ENCODE data around the gene CDK6.
"Not testable (repeated sequence)": the region's sequence is repeated elsewhere in the genome, so short reads cannot be mapped to it uniquely, and the experiment has no call there.

The CDK6 gene

GRCh38 chr7:92836489-92836999, at the start of gene CDK6:
Gene CDK6 (minus strand): TSS chr7:92836573. CDS start chr7:92833323, 3,250 bp downstream.
- peak; percentile 60 for DNase-seq (ENCODE audit: low read depth)

DNA sequence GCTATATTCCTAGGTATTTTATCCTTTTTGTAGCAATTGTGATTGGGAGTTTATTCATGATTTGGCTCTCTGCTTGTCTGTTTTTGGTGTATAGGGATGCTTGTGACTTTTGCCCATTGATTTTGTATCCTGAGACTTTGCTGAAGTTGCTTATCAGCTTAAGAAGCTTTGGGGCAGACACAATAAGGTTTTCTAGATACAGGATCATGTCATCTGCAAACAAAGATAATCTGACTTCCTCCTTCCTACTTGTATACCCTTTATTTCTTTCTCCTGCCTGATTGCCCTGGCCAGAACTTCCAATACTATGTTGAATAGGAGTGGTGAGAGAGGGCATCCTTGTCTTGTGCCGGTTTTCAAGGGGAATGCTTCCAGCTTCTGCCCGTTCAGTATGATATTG, 49.7 kb upstream of the CDK6 start:
- not testable (repeated sequence) for DNase-seq (ENCODE audit: low read depth)

DNA sequence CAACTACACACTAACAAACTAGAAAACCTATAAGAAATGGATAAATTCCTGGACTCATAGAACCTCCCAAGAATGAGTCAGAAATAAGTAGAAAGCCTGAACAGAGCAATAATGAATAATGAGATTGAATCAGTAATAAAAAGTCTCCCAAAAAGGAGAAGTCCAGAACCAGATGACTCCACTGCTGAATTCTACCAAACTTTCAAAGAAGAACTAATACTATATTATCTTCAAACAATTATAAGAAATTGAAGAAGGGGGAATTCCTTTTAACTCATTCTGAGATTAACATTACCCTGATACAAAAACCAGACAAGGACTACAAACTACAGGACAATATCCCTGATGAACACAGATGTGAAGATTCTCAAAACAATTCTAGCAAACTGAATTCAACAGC, 47.8 kb upstream of the CDK6 start:
- DNase-seq (ENCODE audit: low read depth): no peak

GRCh38 chr7:92882760-92883159, 46.4 kb upstream of the CDK6 start:
- no peak for DNase-seq (ENCODE audit: low read depth)

DNA sequence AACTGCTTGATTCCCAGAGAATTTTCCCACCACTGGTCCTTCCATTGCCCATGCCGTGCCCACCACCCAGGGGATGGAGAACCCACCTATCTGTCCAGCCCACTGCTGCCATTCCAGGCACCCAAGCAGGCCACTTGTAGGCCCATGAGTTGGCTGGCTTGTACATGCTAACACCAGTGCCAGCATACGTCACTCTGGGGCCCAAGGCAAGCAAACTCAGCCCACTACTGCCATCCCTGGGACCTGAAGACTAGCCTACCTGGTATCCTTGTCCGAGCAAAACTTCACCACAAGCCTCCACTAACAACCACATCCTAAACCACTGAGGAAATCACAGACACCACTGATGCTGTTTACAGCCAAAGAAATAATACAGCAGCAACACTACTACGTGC, 44.7 kb upstream of the CDK6 start:
- DNase-seq (ENCODE audit: low read depth): no peak

GRCh38 chr7:92880212-92881090, 44.1 kb upstream of the CDK6 start:
- peak; percentile 9 for DNase-seq (ENCODE audit: low read depth)

DNA sequence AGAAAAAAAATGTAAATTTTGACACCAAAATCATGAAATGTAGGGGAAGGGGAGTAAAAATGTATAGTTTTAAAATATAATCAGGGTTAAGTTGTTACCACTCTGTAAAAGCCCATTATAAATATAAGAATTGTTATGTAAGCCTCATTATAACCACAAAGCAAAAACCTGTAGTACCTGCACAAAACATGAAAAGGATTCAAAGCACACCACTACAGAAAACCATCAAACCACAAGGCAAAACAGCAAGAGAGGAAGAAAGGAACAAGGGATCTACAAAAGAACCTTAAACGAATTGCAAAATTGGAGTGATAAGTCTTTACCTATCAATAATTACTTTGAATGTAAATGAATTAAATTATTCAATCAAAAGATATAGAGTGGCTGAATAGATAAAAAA, 41.0 kb upstream of the CDK6 start:
- DNase-seq (ENCODE audit: low read depth): no peak

DNA sequence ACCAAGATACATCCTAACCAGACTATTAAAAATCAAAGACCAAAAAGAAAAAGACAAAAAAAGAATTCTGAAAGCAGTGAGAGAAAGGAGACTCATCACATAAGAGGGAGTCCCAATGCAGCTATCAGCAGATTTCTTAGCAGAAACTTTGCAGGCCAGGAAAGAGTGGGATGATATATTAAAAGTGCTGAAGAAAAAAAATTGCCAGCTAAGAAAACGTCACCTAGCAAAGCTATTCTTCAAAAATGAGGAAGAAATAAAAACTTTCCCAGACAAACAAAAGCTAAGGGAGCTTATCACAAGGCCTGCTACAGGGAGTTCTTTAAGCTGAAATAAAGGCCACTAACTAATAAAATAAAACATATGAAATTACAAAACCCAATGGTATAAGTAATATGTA, 40.5 kb upstream of the CDK6 start:
- DNase-seq (ENCODE audit: low read depth): no peak

DNA sequence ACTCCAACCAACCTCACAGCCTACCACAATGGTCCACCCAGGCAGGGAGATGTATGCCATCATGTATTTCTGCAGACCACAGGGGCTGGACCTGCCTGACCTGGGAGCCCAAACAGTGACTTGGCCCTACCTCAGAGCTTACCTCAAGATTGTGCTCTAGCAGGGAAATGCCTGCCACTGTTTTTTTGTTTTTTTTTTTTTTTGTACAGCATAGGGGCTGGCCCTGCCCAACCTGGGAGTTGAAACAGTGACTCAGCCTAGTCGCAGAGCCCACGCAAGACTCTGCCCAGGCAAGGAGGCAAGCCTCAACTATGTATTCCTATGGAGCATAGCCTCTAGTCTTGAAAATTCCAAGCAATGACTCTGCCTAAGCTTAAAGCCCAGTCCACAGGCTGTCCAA, 39.3 kb upstream of the CDK6 start:
- no peak for DNase-seq (ENCODE audit: low read depth)

DNA sequence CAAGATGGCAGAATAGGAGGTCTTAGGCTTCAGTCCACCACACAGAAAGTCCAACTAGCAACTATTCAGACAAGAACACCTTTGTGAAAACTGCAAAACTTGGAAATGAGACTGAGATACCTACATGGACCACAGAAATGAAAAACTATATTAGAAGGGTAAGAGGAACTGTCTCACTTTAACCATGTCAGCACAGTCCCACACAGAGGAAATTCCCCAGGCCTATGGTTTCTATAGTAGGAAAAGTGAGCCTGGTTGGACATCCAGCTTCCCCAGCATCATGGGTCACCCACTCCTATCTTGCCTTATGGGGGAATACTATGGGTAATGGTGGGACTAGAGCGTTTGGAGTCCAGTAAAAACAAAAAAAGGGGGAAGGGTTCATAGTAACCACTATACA, 38.8 kb upstream of the CDK6 start:
- no peak for DNase-seq (ENCODE audit: low read depth)

- no peak for DNase-seq (ENCODE audit: low read depth)
Observed at GRCh38 chr7:92874567-92874966, 38.2 kb upstream of the CDK6 start.

- no peak for DNase-seq (ENCODE audit: low read depth)
Observed at GRCh38 chr7:92873776-92874175, 37.4 kb upstream of the CDK6 start.

DNA sequence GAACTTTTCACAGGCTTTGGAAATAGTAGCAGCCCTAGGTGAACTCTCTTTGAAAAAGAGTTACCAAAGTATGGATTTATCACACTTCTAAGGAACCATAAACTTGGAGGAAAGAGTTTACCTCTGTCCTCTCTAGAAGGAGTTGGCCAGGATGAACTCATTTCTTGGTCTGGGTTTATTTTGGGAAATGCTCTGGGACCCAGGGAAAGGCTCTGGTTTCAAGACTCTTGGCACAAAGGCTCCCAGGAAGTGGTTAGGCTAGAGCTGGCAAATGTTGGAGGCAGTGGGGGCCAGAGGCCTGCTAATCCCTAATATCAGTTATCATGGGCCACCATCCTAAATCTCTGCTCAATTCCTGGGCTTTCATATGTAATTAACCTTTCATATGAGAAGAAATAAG, 36.3 kb upstream of the CDK6 start:
- peak; percentile 66 for DNase-seq (ENCODE audit: low read depth)

DNA sequence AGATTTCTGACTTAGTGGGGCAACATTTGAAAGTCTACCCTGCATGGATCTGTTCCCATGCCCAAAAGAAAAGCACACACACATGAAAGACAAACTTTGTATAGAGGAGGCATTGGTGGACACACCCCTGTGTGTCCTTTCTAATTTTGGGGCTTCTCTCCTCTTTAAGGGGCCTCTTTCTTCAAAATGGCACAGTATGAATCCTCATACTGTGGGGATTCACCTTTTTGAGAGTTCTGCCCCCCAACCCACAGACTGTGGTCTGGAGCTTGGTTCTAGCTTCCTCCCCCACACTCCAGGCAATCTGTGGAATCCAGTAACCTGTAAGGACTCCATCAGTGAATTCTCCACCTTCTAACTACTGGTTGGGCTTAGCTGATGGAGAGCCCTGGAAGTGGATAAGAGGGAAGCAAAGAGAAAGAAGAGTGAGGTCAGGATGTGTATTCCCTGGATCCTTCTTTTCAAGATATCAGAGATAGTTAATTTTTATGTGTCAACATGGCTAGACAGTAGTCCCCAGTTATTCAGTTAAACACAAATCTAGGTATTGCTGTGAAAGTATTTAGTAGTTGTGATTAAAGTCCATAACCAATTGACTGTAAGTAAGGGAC, 32.4 kb upstream of the CDK6 start:
- DNase-seq (ENCODE audit: low read depth): no peak

DNA sequence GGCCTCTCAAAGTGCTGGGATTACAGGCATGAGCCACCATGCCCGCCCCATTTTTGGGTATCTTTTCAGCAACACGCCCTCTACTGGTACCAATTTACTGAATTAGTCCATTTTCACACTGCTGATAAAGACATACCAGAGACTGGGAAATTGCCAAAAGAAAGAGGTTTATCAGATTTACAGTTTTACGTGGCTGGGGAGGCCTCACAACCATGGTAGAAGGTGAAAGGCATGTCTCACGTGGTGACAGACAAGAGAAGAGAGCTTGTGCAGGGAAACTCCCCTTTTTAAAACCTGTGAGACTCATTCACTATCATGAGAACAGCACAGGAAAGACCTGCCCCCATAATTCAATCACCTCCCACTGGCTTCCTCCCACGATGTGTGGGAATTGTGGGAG, 27.8 kb upstream of the CDK6 start:
- DNase-seq (ENCODE audit: low read depth): not testable (repeated sequence)

- no peak for DNase-seq (ENCODE audit: low read depth)
Observed at GRCh38 chr7:92856436-92856835, 20.1 kb upstream of the CDK6 start.

DNA sequence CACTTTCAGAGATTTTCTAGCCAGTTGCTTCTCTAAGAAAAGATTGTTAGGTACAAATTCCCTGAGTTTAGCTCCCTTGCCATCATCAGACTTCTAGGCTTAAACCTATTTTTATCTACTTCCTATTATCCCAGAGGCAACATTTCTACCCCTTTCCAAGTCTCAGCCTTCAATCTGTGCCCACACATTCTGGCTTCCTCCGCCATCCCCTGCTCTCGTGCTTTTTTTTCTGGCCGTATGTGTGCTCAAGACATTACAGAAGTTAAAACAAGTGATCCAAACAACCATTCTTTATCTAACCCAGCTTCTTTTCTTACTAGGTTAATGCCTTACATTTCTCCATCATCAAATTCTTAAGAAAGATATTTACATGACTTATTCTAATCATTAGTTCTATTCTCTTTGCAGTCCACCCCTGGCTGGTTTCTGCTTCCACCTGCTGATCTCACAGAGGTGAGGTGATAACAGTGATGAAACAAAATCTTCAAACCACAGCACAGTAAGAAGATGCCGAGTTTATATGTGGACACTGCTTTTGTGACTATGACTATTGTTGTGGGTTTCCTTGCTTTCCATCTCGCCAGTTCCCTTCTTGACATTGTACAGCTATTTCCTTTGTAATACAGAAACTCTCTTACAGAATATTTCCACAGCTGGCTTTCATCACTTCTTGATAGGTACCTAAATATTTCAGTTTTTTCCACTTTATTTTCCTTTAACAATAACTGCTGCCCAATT, 18.3 kb upstream of the CDK6 start:
- no peak for DNase-seq (ENCODE audit: low read depth)

DNA sequence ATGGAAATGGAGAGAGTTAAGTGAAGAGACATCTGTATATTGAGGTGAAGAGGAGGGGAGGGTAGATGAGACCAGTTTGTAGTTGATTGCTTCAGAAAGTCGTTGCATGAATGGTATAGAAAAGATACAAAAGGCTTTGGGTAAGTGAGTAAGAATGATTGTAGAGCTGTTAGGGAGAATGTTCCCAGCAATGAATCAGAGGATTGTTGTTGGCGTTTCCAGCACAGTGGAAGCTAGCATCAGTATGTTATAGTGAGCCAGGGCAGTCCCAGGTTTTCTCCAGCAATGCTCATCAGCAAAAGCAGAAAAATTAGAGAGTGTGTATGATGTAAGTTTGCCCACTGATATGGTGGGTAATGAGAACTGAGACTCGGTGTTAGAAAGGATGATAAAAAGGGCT, 15.4 kb upstream of the CDK6 start:
- no peak for DNase-seq (ENCODE audit: low read depth)

- DNase-seq (ENCODE audit: low read depth): peak; percentile 45
Observed at GRCh38 chr7:92850516-92850915, 14.1 kb upstream of the CDK6 start.

- DNase-seq (ENCODE audit: low read depth): no peak
Observed at GRCh38 chr7:92849322-92849721, 12.9 kb upstream of the CDK6 start.

DNA sequence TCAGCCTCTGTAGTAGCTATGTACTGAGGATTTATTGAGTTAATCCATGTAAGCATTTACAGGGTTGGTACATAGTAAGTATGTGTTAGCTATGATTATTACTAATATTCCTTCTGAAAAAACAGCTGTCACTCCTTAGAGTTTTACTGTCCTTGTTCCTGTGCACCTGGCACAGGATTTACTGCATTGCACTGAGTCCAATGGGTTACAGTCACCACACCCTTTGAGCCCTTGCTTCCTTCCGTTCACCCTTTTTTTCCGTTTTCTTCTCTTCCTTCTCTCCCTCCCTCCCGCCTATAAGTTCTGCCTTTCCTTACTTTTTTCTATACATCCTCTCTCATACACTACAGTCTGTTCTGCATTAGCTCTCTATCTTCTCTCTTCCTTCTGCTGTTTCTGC, 12.5 kb upstream of the CDK6 start:
- DNase-seq (ENCODE audit: low read depth): no peak

DNA sequence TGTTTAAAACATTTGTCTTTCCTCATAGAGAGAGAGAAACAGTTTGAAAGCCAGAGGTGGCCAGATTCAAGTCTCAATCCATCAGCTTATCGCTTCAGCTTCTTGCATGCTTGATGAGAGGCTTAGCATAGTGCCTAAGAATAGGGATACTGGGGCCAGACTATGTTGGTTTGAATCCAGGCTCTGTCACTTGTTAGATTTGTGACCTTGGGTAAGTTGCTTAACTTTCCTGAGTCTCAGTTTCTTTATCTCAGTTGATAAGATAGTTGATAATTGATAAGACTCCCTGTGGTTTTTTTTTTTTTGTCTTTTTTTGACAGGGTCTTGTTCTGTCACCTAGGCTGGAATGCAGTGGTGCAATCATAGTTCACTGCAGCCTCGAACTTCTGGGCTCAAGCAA, 12.1 kb upstream of the CDK6 start:
- no peak for DNase-seq (ENCODE audit: low read depth)

DNA sequence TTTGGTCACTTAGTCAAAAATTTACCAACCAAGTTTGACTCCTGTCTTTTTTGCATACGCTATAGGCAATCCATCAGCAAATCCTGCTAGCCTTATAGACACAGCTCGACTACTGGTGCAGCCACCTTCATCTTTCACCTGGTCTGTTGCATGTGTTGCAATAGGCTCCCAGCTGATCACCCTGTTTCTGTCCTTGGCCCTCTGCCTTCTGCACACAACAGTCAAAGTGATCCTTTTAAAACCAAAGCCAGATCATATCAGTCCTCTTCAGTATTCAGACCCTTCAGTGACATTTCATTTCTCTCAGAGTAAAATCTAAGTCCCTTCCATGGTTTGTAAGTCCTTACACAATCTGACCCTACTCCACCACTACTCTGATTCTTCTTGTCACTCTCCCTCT, 10.9 kb upstream of the CDK6 start:
- no peak for DNase-seq (ENCODE audit: low read depth)
